Esophagus muscularis mucosa (tissue), 4 donors: ENCODE results near the gene NEUROD2. TPM values are rescaled to one million over a fixed set of nuclear protein-coding genes. Genes with fewer than 3 reads are reported as not detected.

Experiments
- DNase-seq: peaks from one replicate; pipeline ENCODE4 v3.0.0-alpha.2; 2017; ENCODE audit errors: extremely low spot score
- H3K27ac ChIP-seq, 4 donors: fragments of 200-600 bp; sonication (generic); replicated peaks in 1 of 4; 1 replicate in 3 of 4; 2 replicates in 1 of 4; pipeline ENCODE4 v1.5.1; 2016 to 2019; ENCODE audit warnings: mild to moderate bottlenecking in 1 of 4
- H3K27me3 ChIP-seq, 4 donors: fragments of 200-600 bp; sonication (generic); one replicate each; pipeline versions ENCODE4 v1.5.1 to v1.6.0; 2016 to 2019
- H3K36me3 ChIP-seq, 4 donors: fragments of 200-600 bp; sonication (generic); one replicate each; pipeline ENCODE4 v1.5.1; 2016 to 2019
- H3K4me1 ChIP-seq, 4 donors: fragments of 200-600 bp; sonication (generic); one replicate each; pipeline ENCODE4 v1.5.1; 2016 to 2019
- H3K4me3 ChIP-seq, 4 donors: fragments of 200-600 bp; sonication (generic); 1 replicate in 2 of 4; 2 replicates in 2 of 4; pipeline ENCODE4 v1.5.1; 2016 to 2019; ENCODE audit warnings: mild to moderate bottlenecking in 4 of 4, moderate library complexity in 1 of 4
- H3K9me3 ChIP-seq, 4 donors: fragments of 200-600 bp; sonication (generic); 1 replicate in 3 of 4; 2 replicates in 1 of 4; pipeline ENCODE4 v1.5.1; 2016 to 2019
- CTCF ChIP-seq, 3 experiments: fragments of 200-600 bp in 2 of 3; fragments of 450-650 bp in 1 of 3; sonication (generic) in 2 of 3; IDR thresholded peaks; one replicate each; pipeline ENCODE4 v1.5.1; 2017 to 2019; ENCODE audit warnings: antibody characterized with exemption in 3 of 3, mild to moderate bottlenecking in 2 of 3, moderate library complexity in 1 of 3
- EP300 ChIP-seq: sonication (generic); formaldehyde crosslinking; IDR thresholded peaks from one replicate; pipeline ENCODE4 v1.6.1; 2017; ENCODE audit warnings: antibody characterized with exemption
- POLR2A ChIP-seq: fragments of 450-650 bp; IDR thresholded peaks from one replicate; pipeline ENCODE4 v1.6.1; 2017; ENCODE audit warnings: antibody characterized with exemption, moderate library complexity, mild to moderate bottlenecking, low read depth
- POLR2AphosphoS5 ChIP-seq, 2 donors: sonication (generic); formaldehyde crosslinking; IDR thresholded peaks; one replicate each; pipeline ENCODE4 v1.6.1; 2017; ENCODE audit warnings: antibody characterized with exemption in 2 of 2
- whole genome bisulfite sequencing: methylation state at CpG from one replicate; pipeline ENCODE4 v1.1.5; 2018; 5-methylcytosine and 5-hydroxymethylcytosine counted together
- intact Hi-C: fragments of 100-400 bp; cut with DNase I; formaldehyde crosslinking; loops from one replicate; pipeline ENCODE4 v1.15.1; 2023
- total RNA-seq, 4 donors: library from RNA; depleted of rRNA; stranded (reverse); fragments of >200 nt; gene quantifications; one replicate each; pipeline versions ENCODE4 v1.1.0 to v1.2.1, GENCODE V29; 2016

Gene NEUROD2
- total RNA-seq, 4 donors from 2014 or later, result not detected

GRCh38 chr17:39622380-39623006 lies 14.8 kb upstream of the NEUROD2 start:
- no peak for DNase-seq
- no peak for TF ChIP-seq EP300
- TF ChIP-seq POLR2AphosphoS5 (IDR thresholded peaks at IDR 0.05), result no peak
- no peak for TF ChIP-seq CTCF (IDR thresholded peaks at IDR 0.05)
- no peak for TF ChIP-seq POLR2A
- Histone ChIP-seq H3K27me3 (peaks cover 0 to 49% (median 18%) of the 10 kb centered on the region in 4 donors), H3K4me3 (no peak overlapping the region), H3K9me3 (no peaks in the 10 kb centered on the region), H3K27ac (no peak overlapping the region), H3K36me3 (no peaks in the 10 kb centered on the region), H3K4me1 (peaks cover 11 to 49% (median 39%) of the 10 kb centered on the region in 4 donors)
- intact Hi-C loops, result loop anchor here (1.0 to 5.0 kb wide), 3 partner anchors 74 to 132 kb away; no protein-coding TSS in a partner anchor
- 59% methylated on average over 16 of the region's 16 CpGs for WGBS

- no peak overlapping the region for H3K27ac ChIP-seq
- no peak for TF ChIP-seq POLR2A
- peak; percentile 99 to 100 (median 100) for TF ChIP-seq CTCF (IDR thresholded peaks at IDR 0.05)
- TF ChIP-seq POLR2AphosphoS5 (IDR thresholded peaks at IDR 0.05), result peak in 1 of 2 donors; percentile 71
- TF ChIP-seq EP300, result no peak
- no peaks in the 10 kb centered on the region for H3K9me3 ChIP-seq
- H3K4me1 ChIP-seq, result peaks cover 3 to 47% (median 36%) of the 10 kb centered on the region in 4 donors
- intact Hi-C loops, result loop anchor here (1.0 to 5.0 kb wide), 3 partner anchors 73 to 133 kb away; no protein-coding TSS in a partner anchor
- no peak overlapping the region for H3K4me3 ChIP-seq
- H3K36me3 ChIP-seq, result no peaks in the 10 kb centered on the region
- peak; percentile 99 for DNase-seq
- peaks cover 0 to 48% (median 11%) of the 10 kb centered on the region in 4 donors for H3K27me3 ChIP-seq
- 14% methylated on average over 17 of the region's 26 CpGs for WGBS
These were observed 14.0 kb upstream of the NEUROD2 start for GRCh38 chr17:39621523-39622379.

DNA sequence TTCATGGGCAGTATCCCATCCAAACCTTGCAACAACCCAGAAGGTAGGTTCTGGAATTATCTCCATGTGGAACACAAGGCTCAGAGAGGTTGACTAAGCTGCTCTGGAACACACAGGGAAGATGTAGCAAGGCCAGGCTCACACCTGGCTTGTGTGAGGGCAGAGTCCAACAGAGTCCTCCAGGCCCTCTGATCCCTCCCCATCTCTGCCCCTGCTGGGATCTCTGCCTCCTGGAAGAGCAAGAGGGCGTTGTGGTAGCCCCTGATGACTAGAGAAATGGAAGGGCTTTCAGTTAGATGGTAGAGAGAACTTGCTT lies 12.0 kb upstream of the NEUROD2 start:
- Histone ChIP-seq H3K4me1 (peaks cover 0 to 40% (median 31%) of the 10 kb centered on the region in 4 donors), H3K27me3 (peaks cover 0 to 47% (median 2%) of the 10 kb centered on the region in 4 donors), H3K36me3 (no peaks in the 10 kb centered on the region), H3K27ac (no peak overlapping the region), H3K9me3 (no peaks in the 10 kb centered on the region), H3K4me3 (no peak overlapping the region)
- DNase-seq, result no peak
- intact Hi-C loops, result loop anchor here (5.0 kb wide), 1 partner anchor 108 kb away; no protein-coding TSS in a partner anchor
- no peak for TF ChIP-seq CTCF (IDR thresholded peaks at IDR 0.05)
- no peak for TF ChIP-seq EP300
- TF ChIP-seq POLR2A, result no peak
- TF ChIP-seq POLR2AphosphoS5 (IDR thresholded peaks at IDR 0.05), result no peak
- 56% methylated on average over 1 of the region's 1 CpG for WGBS

DNA sequence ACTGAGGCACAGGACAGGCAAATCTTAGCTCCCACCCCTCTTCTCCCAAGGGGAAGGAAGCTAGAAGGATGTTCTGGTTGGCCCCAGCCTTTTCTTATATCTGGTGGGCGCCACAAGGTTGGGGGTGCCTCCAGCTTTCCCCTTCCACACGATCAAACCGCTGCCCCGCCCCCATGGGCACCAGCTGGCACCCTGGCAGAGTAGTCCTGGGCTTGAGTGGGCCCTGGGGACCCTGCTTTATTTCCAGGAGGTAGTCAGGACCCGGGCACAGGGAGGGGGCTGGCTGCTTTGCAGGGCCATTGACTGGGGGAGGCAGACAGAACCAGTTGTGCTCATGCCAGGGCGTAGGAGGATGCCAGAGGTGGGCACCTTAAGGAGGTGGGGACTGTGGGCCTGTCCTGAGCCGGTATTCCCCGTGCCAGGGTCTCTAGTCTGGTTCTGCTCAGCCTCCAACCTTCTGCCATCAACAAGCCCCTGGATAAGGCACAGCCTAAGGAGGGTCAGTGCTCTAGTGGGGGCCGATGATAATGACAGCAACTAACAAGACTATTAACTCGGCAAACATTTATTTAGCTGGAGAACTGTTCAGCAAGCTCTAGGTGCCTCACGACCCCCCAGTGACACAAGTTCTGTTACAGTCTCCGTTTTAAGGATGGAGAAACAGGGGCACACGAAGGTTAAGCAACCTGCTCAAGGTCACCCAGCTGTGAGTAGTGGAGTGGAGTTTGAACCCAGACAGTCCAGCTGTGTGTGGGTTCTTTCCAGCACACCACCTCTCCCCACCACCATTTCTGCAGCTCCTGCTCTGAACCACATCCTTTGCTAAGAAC lies 11.5 kb upstream of the NEUROD2 start:
- intact Hi-C loops, result no loop called here
- H3K9me3 ChIP-seq, result no peaks in the 10 kb centered on the region
- H3K36me3 ChIP-seq, result no peaks in the 10 kb centered on the region
- WGBS, result 71% methylated on average over 11 of the region's 13 CpGs
- peaks cover 0 to 47% (median 2%) of the 10 kb centered on the region in 4 donors for H3K27me3 ChIP-seq
- H3K27ac ChIP-seq, result peak overlapping the region in 1 of 4 donors; percentile 63
- peak overlapping the region in 2 of 4 donors; percentile 64 to 70 for H3K4me3 ChIP-seq
- peaks cover 0 to 40% (median 31%) of the 10 kb centered on the region in 4 donors for H3K4me1 ChIP-seq
- DNase-seq, result no peak
- no peak for TF ChIP-seq CTCF (IDR thresholded peaks at IDR 0.05)
- no peak for TF ChIP-seq EP300
- TF ChIP-seq POLR2A, result no peak
- TF ChIP-seq POLR2AphosphoS5 (IDR thresholded peaks at IDR 0.05), result no peak
